Colonic mucosa (tissue), 4 donors: ENCODE data around the gene MTX1. TPM values are rescaled to one million over a fixed set of nuclear protein-coding genes. Genes with fewer than 3 reads are reported as not detected.
"Not testable (repeated sequence)": the region's sequence is repeated elsewhere in the genome, so short reads cannot be mapped to it uniquely, and the experiment has no call there.

Experiments used
- DNase-seq: peaks from one replicate; pipeline ENCODE4 v3.0.0-alpha.2; 2020
- H3K27ac ChIP-seq: fragments of 200-600 bp; one replicate; pipeline ENCODE4 v1.8.0; 2021
- H3K27me3 ChIP-seq: fragments of 200-600 bp; one replicate; pipeline ENCODE4 v1.8.0; 2021
- H3K36me3 ChIP-seq: fragments of 200-600 bp; one replicate; pipeline ENCODE4 v1.8.0; 2021
- H3K4me1 ChIP-seq: fragments of 200-600 bp; one replicate; pipeline ENCODE4 v1.8.0; 2021; ENCODE audit warnings: mild to moderate bottlenecking
- H3K4me3 ChIP-seq: fragments of 200-600 bp; one replicate; pipeline ENCODE4 v1.8.0; 2021
- H3K9ac ChIP-seq, 2 donors: one replicate each; pipeline ENCODE4 v1.7.0; 2013; ENCODE audit warnings: control low read depth in 2 of 2, low read depth in 2 of 2, low read length in 2 of 2
- H3K9me3 ChIP-seq: fragments of 200-600 bp; one replicate; pipeline ENCODE4 v1.8.0; 2021
- CTCF ChIP-seq: fragments of 200-600 bp; IDR thresholded peaks from one replicate; pipeline ENCODE4 v1.8.0; 2022; ENCODE audit warnings: antibody characterized with exemption, mild to moderate bottlenecking
- intact Hi-C: fragments of 100-400 bp; cut with DNase I; formaldehyde crosslinking; loops from one replicate; pipeline ENCODE4 v1.14.1; 2022
- total RNA-seq, 2 donors: library from RNA; stranded (reverse); fragmentation: NEBNext Ultra II Directional in 1 of 2; extraction: Animal tissue kit (Norgen Biotek cat#: 25700) in 1 of 2; gene quantifications; one replicate each; pipeline ENCODE4 v1.2.1, GENCODE V29; 2021
- donor health status: healthy.
- donor health status: DM: no; HTN: no; CAD: no.
- donor health status: DM: no; HTN: no; CAD: no.

Gene MTX1
- total RNA-seq, 2 donors from 2014 or later = 37.5 to 55.8 TPM

DNA sequence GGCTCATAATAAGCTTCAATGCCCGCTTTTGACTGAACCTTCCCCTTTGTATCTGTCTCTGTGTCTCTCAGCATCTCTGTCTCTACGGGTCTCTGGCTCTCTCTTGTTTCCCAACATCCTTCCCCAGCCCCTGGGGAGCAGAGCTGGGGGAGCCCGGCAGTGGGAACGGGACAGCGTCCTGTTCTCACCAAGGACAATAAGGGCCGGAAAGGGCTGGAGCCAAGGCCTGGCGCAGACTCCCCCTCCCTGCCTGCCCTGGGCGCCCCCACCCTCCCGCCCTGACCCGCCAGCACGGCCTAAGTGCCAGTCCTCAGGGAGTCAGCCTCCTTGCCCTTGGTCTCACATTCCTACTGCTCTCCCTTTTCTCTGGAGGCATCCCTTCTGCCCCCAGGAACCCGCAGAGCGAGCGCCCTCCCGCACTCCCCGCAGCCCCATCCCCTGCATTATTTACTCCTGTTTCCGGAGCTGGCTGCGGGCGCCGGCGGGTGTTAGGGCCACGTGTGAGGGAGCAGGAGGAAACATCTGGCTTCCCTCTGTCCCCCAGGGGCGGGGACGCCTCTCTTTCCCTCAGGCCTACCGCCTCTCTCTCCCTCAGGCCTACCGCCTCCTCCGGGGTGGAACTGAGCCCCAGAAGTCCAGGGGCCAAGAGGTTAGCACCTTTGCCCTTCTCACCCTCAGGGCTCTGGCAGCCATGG is 41.9 kb upstream of the MTX1 start:
- no peak for TF ChIP-seq CTCF
- Histone ChIP-seq H3K4me1 (peaks cover 7% of the 10 kb centered on the region), H3K4me3 (no peak overlapping the region), H3K27ac (no peak overlapping the region), H3K9me3 (no peaks in the 10 kb centered on the region), H3K36me3 (peaks cover 7% of the 10 kb centered on the region), H3K27me3 (no peaks in the 10 kb centered on the region), H3K9ac (no peak overlapping the region)
- intact Hi-C loops = no loop called here
- peak; percentile 31 for DNase-seq

GRCh38 chr1:155167166-155168104 is 41.1 kb upstream of the MTX1 start:
- peak; percentile 93 for DNase-seq
- Histone ChIP-seq H3K36me3 (peaks cover 7% of the 10 kb centered on the region), H3K4me1 (peaks cover 13% of the 10 kb centered on the region), H3K27ac (no peak overlapping the region), H3K9me3 (no peaks in the 10 kb centered on the region), H3K4me3 (no peak overlapping the region), H3K9ac (peak overlapping the region in 1 of 2 donors; percentile 70), H3K27me3 (no peaks in the 10 kb centered on the region)
- intact Hi-C loops = loop anchor here (1.0 kb wide), 1 partner anchor 76 kb away; no protein-coding TSS in a partner anchor
- peak; percentile 89 for TF ChIP-seq CTCF

GRCh38 chr1:155168105-155168445 is 40.4 kb upstream of the MTX1 start:
- peaks cover 14% of the 10 kb centered on the region for H3K4me1 ChIP-seq
- H3K27me3 ChIP-seq, H3K27ac ChIP-seq, H3K4me3 ChIP-seq, H3K9me3 ChIP-seq, H3K36me3 ChIP-seq, DNase-seq, H3K9ac ChIP-seq: not testable (repeated sequence)
- intact Hi-C loops = loop anchor here (1.0 kb wide), 1 partner anchor 77 kb away; no protein-coding TSS in a partner anchor

- H3K9ac ChIP-seq = no peak overlapping the region
- no peak overlapping the region for H3K4me3 ChIP-seq
- no peak for DNase-seq
- H3K9me3 ChIP-seq = no peaks in the 10 kb centered on the region
- no peak for TF ChIP-seq CTCF
- H3K36me3 ChIP-seq = peaks cover 7% of the 10 kb centered on the region
- H3K4me1 ChIP-seq = peaks cover 14% of the 10 kb centered on the region
- no peaks in the 10 kb centered on the region for H3K27me3 ChIP-seq
- H3K27ac ChIP-seq = no peak overlapping the region
- intact Hi-C loops = loop anchor here (1.0 kb wide), 1 partner anchor 77 kb away; no protein-coding TSS in a partner anchor
Measured at GRCh38 chr1:155168456-155169210, 39.9 kb upstream of the MTX1 start.

DNA sequence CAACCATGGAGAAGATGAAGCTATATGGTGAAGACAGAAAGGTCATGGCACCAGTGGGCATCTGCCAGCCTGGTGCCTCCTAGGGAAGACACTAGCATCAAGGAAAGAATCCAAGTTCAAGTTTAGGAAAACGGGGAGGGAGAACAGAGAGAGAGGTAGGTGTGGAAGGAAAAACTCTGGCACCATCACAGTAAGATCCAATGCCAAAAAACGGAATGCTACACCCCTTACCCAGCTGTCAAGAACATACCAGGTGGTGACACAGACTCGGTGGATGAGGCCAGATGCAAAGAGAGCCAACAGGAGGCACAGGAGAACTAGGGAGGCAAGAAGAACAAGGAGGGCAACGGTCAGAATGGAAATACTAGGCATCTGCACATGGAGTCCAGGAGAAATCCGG is 39.0 kb upstream of the MTX1 start:
- Histone ChIP-seq H3K27me3 (no peaks in the 10 kb centered on the region), H3K4me3 (no peak overlapping the region), H3K36me3 (peaks cover 7% of the 10 kb centered on the region), H3K27ac (no peak overlapping the region), H3K9me3 (no peaks in the 10 kb centered on the region), H3K9ac (no peak overlapping the region), H3K4me1 (peaks cover 14% of the 10 kb centered on the region)
- no peak for TF ChIP-seq CTCF
- peak; percentile 14 for DNase-seq
- intact Hi-C loops = no loop called here
